K562 (cell line): ENCODE results near the gene MSH3. TPM values are rescaled to one million over a fixed set of nuclear protein-coding genes. Genes with fewer than 3 reads are reported as not detected.

Experiments used
- ATAC-seq: fragments of 200-7000 bp; cut with Tn5 transposase; 3 replicates; pipeline ENCODE4 v1.9.1; 2020; ENCODE audit warnings: moderate library complexity
- BruUV-seq: library from RNA; stranded (reverse); fragments of 400-500 nt; replicated peaks from 2 replicates; lab custom pipeline; 2021; lab: Mats Ljungman, UMichigan
- CTCF ChIA-PET: fragments of 300-600 bp; formaldehyde crosslinking; extraction: SDS; loops from one replicate; lab custom pipeline; 2021; ENCODE audit warnings: low intra/inter-chr PET ratio; lab: Yijun Ruan, JAX
- POLR2A ChIA-PET: fragments of 300-600, 350-650 bp; sonication (Branson Sonifier 250); formaldehyde crosslinking; extraction: SDS; loops from one replicate; lab custom pipeline; 2021; ENCODE audit warnings: antibody characterized with exemption, inconsistent platforms; lab: Yijun Ruan, JAX
- DNase-seq, 4 experiments: peaks; one replicate each; pipeline versions ENCODE4 v3.0.0 to v3.0.0-alpha.2; 2011 to 2018; ENCODE audit warnings: low spot score in 3 of 4, mixed read lengths in 3 of 4; ENCODE audit errors: extremely low read depth in 1 of 4
- FAIRE-seq: peaks from 2 replicates; lab custom pipeline; 2011; peaks lifted over from hg19 to GRCh38; lab: Jason Lieb, UNC
- H2AFZ ChIP-seq: 2 replicates; pipeline ENCODE4 v1.6.0; 2011; ENCODE audit warnings: low read depth, low read length, control low read depth, inconsistent platforms
- H3K27ac ChIP-seq: fragments of 200-600 bp; 3 replicates; pipeline ENCODE4 v1.8.0; 2011; ENCODE audit warnings: low read depth, mild to moderate bottlenecking, control low read depth, inconsistent platforms, low read length, moderate library complexity, mixed read lengths; ENCODE audit errors: extremely low read depth
- H3K27me3 ChIP-seq, 2 experiments: fragments of 300-600 bp in 1 of 2; 2 replicates in 1 of 2; 3 replicates in 1 of 2; pipeline versions ENCODE4 v1.6.0 to v1.8.0; 2011; ENCODE audit warnings: inconsistent platforms in 2 of 2, low read length in 2 of 2, mild to moderate bottlenecking in 1 of 2, mixed read lengths in 1 of 2, moderate library complexity in 1 of 2; ENCODE audit not compliant: control insufficient read depth in 2 of 2, insufficient read depth in 2 of 2
- H3K36me3 ChIP-seq: fragments of 300-600 bp; 3 replicates; pipeline ENCODE4 v1.8.0; 2011; ENCODE audit warnings: mild to moderate bottlenecking, low read length, inconsistent platforms; ENCODE audit not compliant: control insufficient read depth, insufficient read depth
- H3K4me1 ChIP-seq, 2 experiments: fragments of 200-600 bp in 1 of 2; replicated peaks in 1 of 2; 2 replicates in 1 of 2; 3 replicates in 1 of 2; pipeline versions ENCODE4 v1.5.1 to v1.8.0; 2011; ENCODE audit warnings: inconsistent platforms in 2 of 2, low read length in 2 of 2, mild to moderate bottlenecking in 1 of 2, mixed read lengths in 1 of 2, moderate library complexity in 1 of 2; ENCODE audit not compliant: control insufficient read depth in 2 of 2, insufficient read depth in 2 of 2
- H3K4me2 ChIP-seq: 2 replicates; pipeline ENCODE4 v1.6.1; 2011; ENCODE audit warnings: low read length, control low read depth, inconsistent platforms, mixed read lengths; ENCODE audit not compliant: insufficient read depth
- H3K4me3 ChIP-seq: fragments of 200-600 bp; sonication (generic), shearing (Covaris generic); 2 replicates; pipeline ENCODE4 v1.5.1; 2016; ENCODE audit warnings: control low read depth, inconsistent platforms
- H3K79me2 ChIP-seq: fragments of 200-600 bp; 3 replicates; pipeline ENCODE4 v1.8.0; 2011; ENCODE audit warnings: low read length, inconsistent platforms; ENCODE audit not compliant: control insufficient read depth, insufficient read depth
- H3K9ac ChIP-seq, 2 experiments: 2 replicates each; pipeline versions ENCODE4 v1.6.0 to v1.6.1; 2011; ENCODE audit warnings: low read depth in 2 of 2, low read length in 2 of 2, control low read depth in 1 of 2, inconsistent platforms in 1 of 2, mild to moderate bottlenecking in 1 of 2, mixed read lengths in 1 of 2; ENCODE audit not compliant: insufficient read depth in 1 of 2
- H3K9me1 ChIP-seq: one replicate; pipeline ENCODE4 v1.6.0; 2011; ENCODE audit warnings: inconsistent platforms, mild to moderate bottlenecking, low read length, moderate library complexity; ENCODE audit not compliant: control insufficient read depth, insufficient read depth
- H3K9me3 ChIP-seq: replicated peaks from 2 replicates; pipeline ENCODE4 v1.5.1; 2011; ENCODE audit warnings: low read depth, low read length, inconsistent platforms; ENCODE audit not compliant: control insufficient read depth, insufficient read depth
- H4K20me1 ChIP-seq: replicated peaks from 2 replicates; pipeline ENCODE4 v1.6.1; 2011; ENCODE audit warnings: low read length, inconsistent platforms, mixed read lengths; ENCODE audit not compliant: control insufficient read depth, insufficient read depth
- CREB3L1 ChIP-seq: fragments of 450-650 bp; IDR thresholded peaks from 2 replicates; pipeline ENCODE4 v1.6.1; 2014; ENCODE audit warnings: low read depth, mild to moderate bottlenecking, moderate library complexity, borderline replicate concordance
- MEIS2 ChIP-seq: fragments of 450-650 bp; IDR thresholded peaks from 2 replicates; pipeline ENCODE4 v1.6.1; 2014; ENCODE audit warnings: mild to moderate bottlenecking; ENCODE audit not compliant: partially characterized antibody
- PBX2 ChIP-seq, 2 experiments: IDR thresholded peaks in 1 of 2; conservative IDR thresholded peaks in 1 of 2; 2 replicates each; pipeline ENCODE4 v1.6.1; 2016; ENCODE audit warnings: low read depth in 2 of 2, mild to moderate bottlenecking in 1 of 2, missing compliant biosample characterization in 1 of 2, missing genetic modification characterization in 1 of 2, moderate library complexity in 1 of 2
- PKNOX1 ChIP-seq: fragments of 450-650 bp; IDR thresholded peaks from 2 replicates; pipeline ENCODE4 v1.6.1; 2016
- WGBS: fragments of 100-300 bp; shearing (Covaris generic); methylation state at CpG from one replicate; pipeline ENCODE4 v1.1.6; 2016; ENCODE audit warnings: low coverage, mixed read lengths; ENCODE audit not compliant: insufficient coverage; ENCODE audit errors: missing lambda C conversion rate; 5-methylcytosine and 5-hydroxymethylcytosine counted together
- in situ Hi-C: fragments of 300-500 bp; cut with MboI; formaldehyde crosslinking; loops from 4 replicates; pipeline ENCODE4 v1.15.0; 2018; ENCODE audit warnings: inconsistent platforms, mixed read lengths
- intact Hi-C: fragments of 100-400 bp; cut with micrococcal nuclease; formaldehyde crosslinking; loops from 2 replicates; pipeline ENCODE4 v1.14.2; 2022
- polyA plus RNA-seq, 8 experiments: library from polyadenylated mRNA; depleted of rRNA in 4 of 8; stranded (reverse) in 5 of 8; unstranded in 3 of 8; fragments of >200 nt; fragmentation: Nextera tagmentation in 2 of 8; fragmentation: Illumina TruSeq in 1 of 8; extraction: Ambion mirVana in 2 of 8; extraction: Trizol in 1 of 8; gene quantifications; 2 replicates each; pipeline versions ENCODE4 v1.2.1 to v1.2.3, GENCODE V29; 2011 to 2014; ENCODE audit warnings: inconsistent platforms in 1 of 8, missing spikeins in 1 of 8
- total RNA-seq, 7 experiments: library from RNA; depleted of rRNA in 6 of 7; stranded (reverse); fragments of >200 nt in 6 of 7; fragmentation: Illumina TruSeq in 2 of 7; extraction: Trizol in 2 of 7; gene quantifications; 2 replicates each; pipeline versions ENCODE4 v1.2.1 to v1.2.3, GENCODE V29; 2011 to 2021; ENCODE audit warnings: low replicate concordance in 1 of 7

MSH3 gene
- total and polyA plus RNA-seq, 9 of the 15 experiments (the other 6 are each of a cell fraction or from before 2014, with no cell fraction given) = 3.9 to 17.2 (median 13.2) TPM

- 100% methylated on average over 1 of the region's 1 CpG for WGBS
- H3K36me3 ChIP-seq = peaks cover 12% of the 10 kb centered on the region; the same call in 2 of the 3 replicates
- intact Hi-C loops (no loop called here), in situ Hi-C loops (no loop called here)
- no peaks in the 10 kb centered on the region for H3K27me3 ChIP-seq
- H3K79me2 ChIP-seq = no peaks in the 10 kb centered on the region
- TF ChIP-seq PKNOX1 (peak; percentile 70), CREB3L1 (no peak), MEIS2 (peak; percentile 82), PBX2 (CRISPR knock-in tag; IDR thresholded peaks at IDR 0.05; ENCODE audit: low read depth) (no peak), PBX2 (tag; conservative IDR thresholded peaks at IDR 0.05; ENCODE audit: low read depth) (peak; percentile 75)
- H2AFZ ChIP-seq = no peak overlapping the region
- ChIA-PET POLR2A (no interaction called here), CTCF (no interaction called here)
- DNase-seq (no peak), ATAC-seq (no peak), FAIRE-seq (peak; percentile 15)
- no peak overlapping the region for H3K27ac ChIP-seq
- H3K9ac ChIP-seq = no peak overlapping the region
- BruUV-seq = no TSS peak
- H3K9me1 ChIP-seq = no peaks in the 10 kb centered on the region
- no peaks in the 10 kb centered on the region for H3K4me1 ChIP-seq
- H4K20me1 ChIP-seq = no peaks in the 10 kb centered on the region
- no peak overlapping the region for H3K4me2 ChIP-seq
- no peaks in the 10 kb centered on the region for H3K9me3 ChIP-seq
- no peak overlapping the region for H3K4me3 ChIP-seq
Observed at GRCh38 chr5:80810425-80810824, 156.0 kb downstream of the MSH3 start.
